ENCODE measurements around the gene ALX3. TPM values are rescaled to one million over a fixed set of nuclear protein-coding genes. Genes with fewer than 3 reads are reported as not detected.

ALX3 gene
- total RNA-seq, 4 donors from 2014 or later: not detected

DNA sequence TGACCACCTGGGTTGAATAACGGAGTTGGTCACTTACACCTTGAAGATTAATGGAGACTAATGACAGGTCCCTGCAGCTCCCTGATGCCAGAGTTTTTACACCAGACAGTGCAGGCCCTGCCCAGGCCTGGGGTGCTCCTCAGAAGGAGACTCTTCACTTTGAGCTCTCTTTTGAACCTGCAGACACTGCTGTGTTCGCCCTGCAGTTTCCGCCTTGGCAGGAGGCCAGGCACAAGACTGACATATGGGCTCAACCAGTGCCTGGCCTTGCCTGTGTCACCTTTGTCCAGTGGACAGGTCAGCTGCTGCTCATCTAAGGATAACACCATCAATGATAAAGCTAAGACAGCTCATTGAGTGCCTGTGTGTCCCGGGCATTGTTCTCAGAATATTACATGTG lies 30.8 kb downstream of the ALX3 start:
- Histone ChIP-seq H3K4me3 (no peak overlapping the region), H3K27me3 (no peaks in the 10 kb centered on the region), H3K36me3 (peaks cover 0 to 80% of the 10 kb centered on the region in 2 donors), H3K27ac (no peak overlapping the region), H3K4me1 (peaks cover 0 to 27% (median 0%) of the 10 kb centered on the region in 3 donors), H3K9me3 (no peaks in the 10 kb centered on the region)
- ATAC-seq: no peak
- no peak for TF ChIP-seq EP300 (IDR thresholded peaks at IDR 0.05)
- TF ChIP-seq POLR2A (IDR thresholded peaks at IDR 0.05): no peak
- TF ChIP-seq, protein P1, sequence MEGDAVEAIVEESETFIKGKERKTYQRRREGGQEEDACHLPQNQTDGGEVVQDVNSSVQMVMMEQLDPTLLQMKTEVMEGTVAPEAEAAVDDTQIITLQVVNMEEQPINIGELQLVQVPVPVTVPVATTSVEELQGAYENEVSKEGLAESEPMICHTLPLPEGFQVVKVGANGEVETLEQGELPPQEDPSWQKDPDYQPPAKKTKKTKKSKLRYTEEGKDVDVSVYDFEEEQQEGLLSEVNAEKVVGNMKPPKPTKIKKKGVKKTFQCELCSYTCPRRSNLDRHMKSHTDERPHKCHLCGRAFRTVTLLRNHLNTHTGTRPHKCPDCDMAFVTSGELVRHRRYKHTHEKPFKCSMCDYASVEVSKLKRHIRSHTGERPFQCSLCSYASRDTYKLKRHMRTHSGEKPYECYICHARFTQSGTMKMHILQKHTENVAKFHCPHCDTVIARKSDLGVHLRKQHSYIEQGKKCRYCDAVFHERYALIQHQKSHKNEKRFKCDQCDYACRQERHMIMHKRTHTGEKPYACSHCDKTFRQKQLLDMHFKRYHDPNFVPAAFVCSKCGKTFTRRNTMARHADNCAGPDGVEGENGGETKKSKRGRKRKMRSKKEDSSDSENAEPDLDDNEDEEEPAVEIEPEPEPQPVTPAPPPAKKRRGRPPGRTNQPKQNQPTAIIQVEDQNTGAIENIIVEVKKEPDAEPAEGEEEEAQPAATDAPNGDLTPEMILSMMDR (IDR thresholded peaks at IDR 0.05): no peak
- no peak for TF ChIP-seq POLR2AphosphoS5 (IDR thresholded peaks at IDR 0.05)
- 50% methylated on average over 1 of the region's 4 CpGs; no CpG with 5 or more reads in 1 of the 2 donors for WGBS, 2 donors (ENCODE audit: low coverage in 1 of 2)

DNA sequence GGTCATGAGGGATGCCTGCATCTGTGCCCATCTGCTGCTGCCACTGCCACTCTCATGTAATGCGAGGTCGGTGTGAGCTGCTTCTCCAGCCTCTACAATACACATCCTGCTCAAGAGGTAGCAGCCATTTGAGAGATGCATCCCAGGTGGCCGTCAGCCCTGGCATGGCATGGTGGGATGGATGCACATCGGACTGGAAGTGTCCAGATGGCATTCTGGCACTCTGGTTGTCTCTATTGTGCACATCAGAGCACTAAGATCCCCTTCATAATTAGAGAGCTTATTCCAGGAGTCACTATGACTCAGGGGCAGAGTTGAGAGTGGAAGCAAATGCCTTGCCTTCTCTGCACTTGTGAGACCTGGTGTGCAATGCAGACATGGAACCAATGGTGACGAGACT lies 32.2 kb downstream of the ALX3 start:
- peaks cover 0 to 66% of the 10 kb centered on the region in 2 donors for H3K36me3 ChIP-seq
- WGBS, 2 donors (ENCODE audit: low coverage in 1 of 2): 75 to 80% methylated on average over 1 to 2 of the region's 5 CpGs
- no peak for ATAC-seq
- H3K27ac ChIP-seq: no peak overlapping the region
- H3K4me3 ChIP-seq: no peak overlapping the region
- TF ChIP-seq POLR2A (IDR thresholded peaks at IDR 0.05) (no peak), EP300 (IDR thresholded peaks at IDR 0.05) (no peak), POLR2AphosphoS5 (IDR thresholded peaks at IDR 0.05) (no peak)
- TF ChIP-seq, protein P1 (IDR thresholded peaks at IDR 0.05): no peak
- peaks cover 0 to 32% (median 0%) of the 10 kb centered on the region in 3 donors for H3K4me1 ChIP-seq
- H3K27me3 ChIP-seq: no peaks in the 10 kb centered on the region
- H3K9me3 ChIP-seq: no peaks in the 10 kb centered on the region

DNA sequence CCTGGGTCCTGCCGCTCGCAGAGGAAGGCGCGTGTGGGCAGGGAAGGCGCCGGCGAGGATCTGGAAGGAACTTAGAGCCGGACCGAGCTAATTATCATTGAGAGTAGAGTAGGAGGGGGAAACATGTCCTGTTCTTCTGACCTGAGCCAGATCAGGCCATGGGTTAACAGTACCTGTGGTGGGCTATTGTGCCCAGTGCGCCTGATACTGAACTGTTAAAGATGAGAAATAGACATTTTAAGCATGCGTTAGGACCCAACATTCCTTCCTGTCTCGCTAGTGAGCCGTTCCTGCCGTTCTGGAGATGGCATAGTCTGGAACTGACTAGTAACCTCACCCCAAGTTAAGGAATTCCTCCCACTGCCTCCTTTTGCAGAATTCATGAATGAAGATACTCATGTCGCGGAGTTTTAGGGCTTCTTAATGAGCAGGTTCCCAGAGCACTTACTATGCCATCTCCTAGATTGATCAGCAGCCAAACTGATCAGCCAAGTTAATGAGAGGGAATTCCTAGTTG lies 35.2 kb downstream of the ALX3 start:
- Histone ChIP-seq H3K4me3 (peak overlapping the region; percentile 78 to 97), H3K9me3 (no peaks in the 10 kb centered on the region), H3K4me1 (peaks cover 0 to 32% (median 0%) of the 10 kb centered on the region in 3 donors), H3K36me3 (peaks cover 0 to 36% of the 10 kb centered on the region in 2 donors), H3K27me3 (no peaks in the 10 kb centered on the region), H3K27ac (peak overlapping the region; percentile 69 to 95 (median 90))
- ATAC-seq: no peak
- 16 to 30% methylated on average over 2 to 7 of the region's 16 CpGs for WGBS, 2 donors (ENCODE audit: low coverage in 1 of 2)
- TF ChIP-seq, protein P1 (IDR thresholded peaks at IDR 0.05): no peak
- TF ChIP-seq POLR2A (IDR thresholded peaks at IDR 0.05) (no peak), POLR2AphosphoS5 (IDR thresholded peaks at IDR 0.05) (no peak), EP300 (IDR thresholded peaks at IDR 0.05) (no peak)

DNA sequence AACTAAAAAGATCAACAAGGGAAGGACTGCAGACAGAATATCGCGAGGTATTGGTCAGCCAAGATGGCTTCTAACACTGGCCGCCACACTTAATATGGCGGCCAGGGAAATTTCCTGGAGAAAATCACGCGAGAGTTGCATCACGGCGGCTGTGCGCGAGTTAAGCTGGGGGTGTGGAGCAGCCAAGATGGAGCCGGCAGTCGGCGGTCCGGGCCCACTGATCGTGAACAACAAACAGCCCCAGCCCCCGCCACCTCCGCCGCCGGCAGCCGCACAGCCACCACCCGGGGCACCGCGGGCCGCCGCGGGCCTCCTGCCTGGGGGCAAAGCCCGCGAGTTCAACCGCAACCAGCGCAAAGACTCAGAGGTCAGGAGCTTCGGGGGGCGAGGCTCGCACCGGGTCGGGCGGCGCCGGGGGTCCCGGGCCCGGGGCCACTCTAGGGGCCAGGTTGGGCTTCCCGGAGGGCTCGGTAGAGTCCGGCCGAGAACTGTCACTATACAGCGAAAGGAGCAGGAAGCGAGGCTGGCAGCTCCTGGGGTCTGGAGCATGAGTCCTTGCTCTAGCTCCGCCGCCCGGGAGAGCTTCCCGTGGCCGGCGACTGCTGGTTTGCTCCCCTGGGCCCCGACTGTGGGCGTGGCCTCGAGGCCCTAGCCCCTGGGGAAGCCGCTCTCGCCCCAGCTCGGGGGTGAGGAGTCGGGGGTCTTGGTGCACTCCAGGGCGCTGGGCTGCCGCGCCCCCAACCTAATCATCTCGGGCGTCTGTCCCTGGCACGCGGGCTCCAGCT lies 35.8 kb downstream of the ALX3 start, which contains the start of gene STRIP1:
Gene STRIP1 (plus strand): TSS at position 174 of the 785 bp plus-strand sequence. CDS start 14 bp downstream, at position 188.
- Histone ChIP-seq H3K27me3 (no peaks in the 10 kb centered on the region), H3K4me3 (peak within 1 kb of the TSS; percentile 78 to 97), H3K4me1 (peaks cover 0 to 37% (median 0%) of the 10 kb centered on the region in 3 donors), H3K9me3 (no peaks in the 10 kb centered on the region), H3K27ac (peak within 1 kb of the TSS; percentile 69 to 95 (median 90)), H3K36me3 (peaks cover 0 to 30% of the 10 kb centered on the region in 2 donors)
- WGBS, 2 donors (ENCODE audit: low coverage in 1 of 2): 0% methylated on average over 3 to 10 of the region's 66 CpGs
- ATAC-seq: peak; percentile 98
- TF ChIP-seq POLR2A (IDR thresholded peaks at IDR 0.05): peak in 1 of 2 donors; percentile 55
- TF ChIP-seq POLR2AphosphoS5 (IDR thresholded peaks at IDR 0.05): peak; percentile 86
- TF ChIP-seq, protein P1 (IDR thresholded peaks at IDR 0.05): no peak
